Caco-2 (cell line): Measurements from ENCODE around the gene LTBP2. TPM values are rescaled to one million over a fixed set of nuclear protein-coding genes. Genes with fewer than 3 reads are reported as not detected.

Experiments used
- BruUV-seq: library from RNA; stranded (reverse); fragments of 400-500 nt; replicated peaks from 2 replicates; lab custom pipeline; 2021; lab: Mats Ljungman, UMichigan
- CTCF ChIA-PET: fragments of 300-600 bp; sonication (Branson Sonifier 250); formaldehyde crosslinking; loops from one replicate; lab custom pipeline; 2022; ENCODE audit warnings: antibody characterized with exemption; lab: Charles Lee
- POLR2A ChIA-PET: fragments of 300-600 bp; sonication (Branson Sonifier 250); formaldehyde crosslinking; loops from one replicate; lab custom pipeline; 2022; ENCODE audit warnings: antibody characterized with exemption; lab: Charles Lee
- DNase-seq, 2 experiments: peaks; one replicate each; pipeline versions ENCODE4 v3.0.0 to v3.0.0-alpha.2; 2020 to 2022
- H3K27me3 ChIP-seq: replicated peaks from 2 replicates; pipeline ENCODE4 v1.6.0; 2011; ENCODE audit warnings: low read length; ENCODE audit not compliant: control insufficient read depth, insufficient read depth
- H3K36me3 ChIP-seq: 2 replicates; pipeline ENCODE4 v1.5.1; 2011; ENCODE audit warnings: low read length; ENCODE audit not compliant: control insufficient read depth, insufficient read depth
- H3K4me1 ChIP-seq: fragments of 250-450 bp; sonication (Bioruptor Pico); 2 replicates; pipeline ENCODE4 v1.5.1; 2020; ENCODE audit warnings: mild to moderate bottlenecking
- H3K4me3 ChIP-seq: 2 replicates; pipeline ENCODE4 v1.5.1; 2011; ENCODE audit warnings: low read depth, mild to moderate bottlenecking, control low read depth, low read length
- H3K9me3 ChIP-seq: fragments of 250-450 bp; sonication (Bioruptor Pico); 2 replicates; pipeline ENCODE4 v1.5.1; 2020; ENCODE audit warnings: mild to moderate bottlenecking, moderate library complexity
- H3K27ac Mint-ChIP-seq: one replicate; pipeline ENCODE4 v1.8.0; 2022; ENCODE audit warnings: mixed read lengths; ENCODE audit not compliant: unreplicated experiment
- H3K27me3 Mint-ChIP-seq: one replicate; pipeline ENCODE4 v1.8.0; 2022; ENCODE audit warnings: mixed read lengths; ENCODE audit not compliant: insufficient read depth, unreplicated experiment
- H3K36me3 Mint-ChIP-seq: one replicate; pipeline ENCODE4 v1.8.0; 2022; ENCODE audit warnings: mild to moderate bottlenecking, mixed read lengths; ENCODE audit not compliant: insufficient read depth, unreplicated experiment
- H3K4me1 Mint-ChIP-seq: one replicate; pipeline ENCODE4 v1.8.0; 2022; ENCODE audit warnings: low read depth, mixed read lengths; ENCODE audit not compliant: unreplicated experiment
- H3K4me3 Mint-ChIP-seq: one replicate; pipeline ENCODE4 v1.8.0; 2022; ENCODE audit warnings: mild to moderate bottlenecking, moderate library complexity, mixed read lengths; ENCODE audit not compliant: unreplicated experiment
- H3K9me3 Mint-ChIP-seq: one replicate; pipeline ENCODE4 v1.8.0; 2022; ENCODE audit warnings: mixed read lengths; ENCODE audit not compliant: unreplicated experiment
- CTCF ChIP-seq, 2 experiments: fragments of 200-600 bp in 1 of 2; IDR thresholded peaks; 1 replicate in 1 of 2; 2 replicates in 1 of 2; pipeline versions ENCODE4 v1.5.1 to v1.8.0; 2011 to 2022; ENCODE audit warnings: antibody characterized with exemption in 1 of 2, control low read depth in 1 of 2, inconsistent platforms in 1 of 2, low read depth in 1 of 2, low read length in 1 of 2, mild to moderate bottlenecking in 1 of 2, moderate library complexity in 1 of 2; ENCODE audit not compliant: insufficient read depth in 1 of 2, severe bottlenecking in 1 of 2, unreplicated experiment in 1 of 2
- intact Hi-C: fragments of 100-400 bp; cut with micrococcal nuclease; formaldehyde crosslinking; loops from one replicate; pipeline ENCODE4 v1.10.0; 2022; ENCODE audit not compliant: unreplicated experiment
- total RNA-seq: library from RNA; stranded (reverse); gene quantifications from 2 replicates; pipeline ENCODE4 v1.2.3, GENCODE V29; 2022

LTBP2 gene
- total RNA-seq, 1 experiment from 2014 or later = 0.86 TPM

GRCh38 chr14:74476107-74476506 is 135.9 kb downstream of the LTBP2 start:
- H3K36me3 ChIP-seq = no peaks in the 10 kb centered on the region; the same call in 1 of the 2 replicates
- no peaks in the 10 kb centered on the region for H3K4me1 ChIP-seq
- H3K9me3 Mint-ChIP-seq = no peaks in the 10 kb centered on the region
- BruUV-seq = no TSS peak
- no peak overlapping the region for H3K4me3 ChIP-seq
- no peaks in the 10 kb centered on the region for H3K27me3 ChIP-seq
- intact Hi-C loops = no loop called here
- ChIA-PET POLR2A (no interaction called here), CTCF (interaction anchor here (0.6 kb wide), 2 partner anchors 61 to 163 kb away, joined by 3 read pairs; no protein-coding TSS in a partner anchor)
- no peak for TF ChIP-seq CTCF (IDR thresholded peaks at IDR 0.05; ENCODE audit: insufficient read depth in 1 of 2, low read depth in 1 of 2, low read length in 1 of 2, severe bottlenecking in 1 of 2, unreplicated experiment in 1 of 2)
- no peak overlapping the region for H3K27ac Mint-ChIP-seq
- H3K27me3 Mint-ChIP-seq = no peaks in the 10 kb centered on the region
- H3K4me3 Mint-ChIP-seq = no peak overlapping the region
- no peak for DNase-seq
- H3K36me3 Mint-ChIP-seq = peaks cover 18% of the 10 kb centered on the region
- no peaks in the 10 kb centered on the region for H3K9me3 ChIP-seq
- no peaks in the 10 kb centered on the region for H3K4me1 Mint-ChIP-seq

- ChIA-PET POLR2A (no interaction called here), CTCF (interaction anchor here (0.6 kb wide), 2 partner anchors 62 to 163 kb away, joined by 3 read pairs; no protein-coding TSS in a partner anchor)
- no peaks in the 10 kb centered on the region for H3K36me3 ChIP-seq
- TF ChIP-seq CTCF (IDR thresholded peaks at IDR 0.05; ENCODE audit: insufficient read depth in 1 of 2, low read depth in 1 of 2, low read length in 1 of 2, severe bottlenecking in 1 of 2, unreplicated experiment in 1 of 2) = no peak
- Mint-ChIP-seq H3K27ac (no peak overlapping the region), H3K4me1 (no peaks in the 10 kb centered on the region), H3K4me3 (no peak overlapping the region), H3K27me3 (no peaks in the 10 kb centered on the region), H3K9me3 (no peaks in the 10 kb centered on the region), H3K36me3 (peaks cover 14% of the 10 kb centered on the region)
- DNase-seq = no peak
- no peaks in the 10 kb centered on the region for H3K4me1 ChIP-seq
- intact Hi-C loops = no loop called here
- H3K27me3 ChIP-seq = no peaks in the 10 kb centered on the region
- H3K9me3 ChIP-seq = no peaks in the 10 kb centered on the region
- BruUV-seq = no TSS peak
- no peak overlapping the region for H3K4me3 ChIP-seq
Measured at GRCh38 chr14:74475678-74476077, 136.4 kb downstream of the LTBP2 start.

- no peak for DNase-seq
- Mint-ChIP-seq H3K36me3 (peaks cover 6% of the 10 kb centered on the region), H3K27me3 (no peaks in the 10 kb centered on the region), H3K4me1 (no peaks in the 10 kb centered on the region), H3K9me3 (no peaks in the 10 kb centered on the region), H3K27ac (no peak overlapping the region), H3K4me3 (no peak overlapping the region)
- no peak overlapping the region for H3K4me3 ChIP-seq
- ChIA-PET CTCF (no interaction called here), POLR2A (interaction anchor here (0.6 kb wide), 1 partner anchor 154 kb away, joined by 6 read pairs; no protein-coding TSS in a partner anchor)
- H3K27me3 ChIP-seq = no peaks in the 10 kb centered on the region
- intact Hi-C loops = no loop called here
- no peak for TF ChIP-seq CTCF (IDR thresholded peaks at IDR 0.05; ENCODE audit: insufficient read depth in 1 of 2, low read depth in 1 of 2, low read length in 1 of 2, severe bottlenecking in 1 of 2, unreplicated experiment in 1 of 2)
- no peaks in the 10 kb centered on the region for H3K36me3 ChIP-seq
- BruUV-seq = no TSS peak
- no peaks in the 10 kb centered on the region for H3K4me1 ChIP-seq
- H3K9me3 ChIP-seq = no peaks in the 10 kb centered on the region
Measured at GRCh38 chr14:74474376-74474775, 137.7 kb downstream of the LTBP2 start.
